Stimulated activated CD8-positive, alpha-beta memory T cell treated with anti-CD3 and anti-CD28 coated beads, Interleukin-12 subunit alpha, Interleukin-12 subunit beta, amount 100 ng/mL, for 24 hours (primary cell): ENCODE results near the gene GEMIN7.
A peak's percentile ranks its signal among the peaks of the same experiment; 100 is the strongest.

Source experiments
- DNase-seq: peaks from one replicate; pipeline ENCODE4 v3.0.0-alpha.2; 2020; ENCODE audit errors: extremely low read depth

GEMIN7 gene

GRCh38 chr19:45090034-45090433 lies 11.0 kb downstream of the GEMIN7 start:
- no peak for DNase-seq

GRCh38 chr19:45090606-45091005 lies 11.5 kb downstream of the GEMIN7 start:
- DNase-seq: no peak

GRCh38 chr19:45091031-45091923 lies 12.2 kb downstream of the GEMIN7 start:
- DNase-seq: peak; percentile 84

- peak; percentile 84 for DNase-seq
These were observed 14.0 kb downstream of the GEMIN7 start, which contains the start of gene PPP1R37 for GRCh38 chr19:45092747-45093678. Gene PPP1R37 (plus strand): TSS chr19:45093179. CDS start chr19:45093326, 147 bp downstream.

GRCh38 chr19:45094137-45094536 lies 15.1 kb downstream of the GEMIN7 start:
- no peak for DNase-seq

- no peak for DNase-seq
These were observed 15.6 kb downstream of the GEMIN7 start for GRCh38 chr19:45094707-45095106.

- DNase-seq: no peak
These were observed 16.7 kb downstream of the GEMIN7 start for GRCh38 chr19:45095496-45096413.

- DNase-seq: no peak
These were observed 17.6 kb downstream of the GEMIN7 start for GRCh38 chr19:45096700-45097099.

- DNase-seq: no peak
These were observed 18.4 kb downstream of the GEMIN7 start for GRCh38 chr19:45097450-45097775.

- no peak for DNase-seq
These were observed 18.9 kb downstream of the GEMIN7 start for GRCh38 chr19:45097776-45098520.

GRCh38 chr19:45098521-45099466 lies 19.7 kb downstream of the GEMIN7 start:
- no peak for DNase-seq

- no peak for DNase-seq
These were observed 20.6 kb downstream of the GEMIN7 start for GRCh38 chr19:45099467-45100191.

- no peak for DNase-seq
These were observed 21.1 kb downstream of the GEMIN7 start for GRCh38 chr19:45100201-45100600.

- DNase-seq: no peak
These were observed 21.8 kb downstream of the GEMIN7 start for GRCh38 chr19:45100846-45101252.

- no peak for DNase-seq
These were observed 22.7 kb downstream of the GEMIN7 start for GRCh38 chr19:45101806-45102205.

GRCh38 chr19:45102481-45102880 lies 23.4 kb downstream of the GEMIN7 start:
- no peak for DNase-seq

- DNase-seq: no peak
These were observed 24.1 kb downstream of the GEMIN7 start for GRCh38 chr19:45103156-45103507.

GRCh38 chr19:45103508-45104319 lies 24.7 kb downstream of the GEMIN7 start:
- DNase-seq: no peak
